Measurements from ENCODE around the gene RAB11FIP3.

Gene RAB11FIP3

DNA sequence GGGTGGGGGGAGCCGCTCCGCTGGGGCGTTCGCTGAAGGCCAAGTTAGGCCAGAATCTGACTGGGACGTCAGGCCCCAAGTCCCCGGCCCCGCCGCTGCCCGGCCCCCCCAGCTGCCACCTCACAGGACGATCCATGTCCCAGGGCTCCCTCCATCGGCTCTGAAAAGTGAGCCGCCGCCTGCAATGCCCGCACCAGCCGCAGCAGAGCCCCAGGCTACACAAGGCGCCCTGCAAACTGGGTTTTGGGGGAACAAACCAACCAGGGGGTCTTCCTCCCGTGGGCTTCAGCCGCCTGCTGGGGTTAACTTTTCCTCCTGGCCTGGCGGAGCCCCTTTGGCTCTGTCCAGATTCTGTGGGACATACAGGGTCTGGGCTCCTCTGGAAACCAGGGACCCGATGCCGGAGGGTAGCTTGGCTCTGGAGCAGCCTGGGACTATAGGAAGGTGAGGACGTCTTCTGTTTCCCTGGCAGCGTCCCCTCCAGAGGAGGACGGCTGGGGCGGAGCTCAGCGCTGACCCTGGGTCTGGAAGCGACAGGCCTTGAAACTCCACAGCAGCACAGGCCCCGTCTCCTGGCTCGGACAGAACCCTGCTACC is 27.6 kb upstream of the RAB11FIP3 start:
- TF ChIP-seq CTCF (IDR thresholded peaks at IDR 0.05; ENCODE audit: low read depth, low read length), result peak; percentile 33
- no peaks in the 10 kb centered on the region for H3K27me3 ChIP-seq (ENCODE audit: insufficient read depth, low read depth, severe bottlenecking)
- no peaks in the 10 kb centered on the region for H3K9me3 ChIP-seq (ENCODE audit: severe bottlenecking)
- H3K27ac ChIP-seq, result peak overlapping the region; percentile 57
- peaks cover 30% of the 10 kb centered on the region for H3K36me3 ChIP-seq
- peak; percentile 82 for DNase-seq
- H3K4me3 ChIP-seq (ENCODE audit: low read depth, low read length), result peak overlapping the region; percentile 13

DNA sequence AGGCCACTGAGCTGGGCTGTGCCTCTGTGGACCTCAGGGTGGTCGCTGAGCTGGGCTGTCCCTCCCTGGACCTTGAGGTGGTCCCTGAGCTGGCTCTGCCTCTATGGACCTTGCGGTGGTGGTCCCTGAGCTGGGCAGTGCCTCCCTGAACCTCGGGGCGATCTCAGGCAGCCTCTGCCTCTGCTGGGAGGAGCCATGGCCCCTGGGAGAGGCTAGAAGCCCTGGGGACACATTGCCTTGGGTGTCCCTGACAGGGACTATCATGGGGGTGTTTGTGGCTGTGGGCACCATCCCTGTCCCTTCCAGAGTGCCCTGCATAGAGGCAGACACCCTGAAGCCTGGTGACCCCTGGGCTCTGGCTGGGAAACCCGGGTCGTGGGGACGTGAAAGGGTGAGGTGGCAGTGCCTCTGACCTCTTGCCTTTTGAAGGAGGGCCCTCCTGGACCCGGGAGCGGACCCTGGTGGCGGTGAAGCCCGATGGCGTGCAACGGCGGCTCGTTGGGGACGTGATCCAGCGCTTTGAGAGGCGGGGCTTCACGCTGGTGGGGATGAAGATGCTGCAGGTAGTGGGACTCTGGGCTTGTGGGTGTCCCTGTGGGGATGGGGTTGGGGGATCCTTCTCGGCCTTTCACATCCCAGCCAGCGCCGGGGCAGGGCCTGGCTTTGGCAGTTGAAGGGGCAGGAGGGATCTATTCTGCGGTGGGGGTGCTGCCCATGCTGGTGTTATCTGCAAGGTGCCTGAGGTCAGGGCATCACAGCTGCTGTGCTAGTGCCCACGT is 26.7 kb upstream of the RAB11FIP3 start:
- DNase-seq, result no peak
- H3K27ac ChIP-seq, result 0 out of 2 replicates have a peak overlapping the region, but pooled peaks have one; percentile 57
- no peak overlapping the region for H3K4me3 ChIP-seq (ENCODE audit: low read depth, low read length)
- H3K36me3 ChIP-seq, result peaks cover 30% of the 10 kb centered on the region
- H3K9me3 ChIP-seq (ENCODE audit: severe bottlenecking), result no peaks in the 10 kb centered on the region
- TF ChIP-seq CTCF (IDR thresholded peaks at IDR 0.05; ENCODE audit: low read depth, low read length), result no peak
- no peaks in the 10 kb centered on the region for H3K27me3 ChIP-seq (ENCODE audit: insufficient read depth, low read depth, severe bottlenecking)

- no peak for DNase-seq
- no peaks in the 10 kb centered on the region for H3K9me3 ChIP-seq (ENCODE audit: severe bottlenecking)
- H3K27me3 ChIP-seq (ENCODE audit: insufficient read depth, low read depth, severe bottlenecking), result no peaks in the 10 kb centered on the region
- peaks cover 30% of the 10 kb centered on the region for H3K36me3 ChIP-seq
- TF ChIP-seq CTCF (IDR thresholded peaks at IDR 0.05; ENCODE audit: low read depth, low read length), result no peak
- H3K27ac ChIP-seq, result no peak overlapping the region
- no peak overlapping the region for H3K4me3 ChIP-seq (ENCODE audit: low read depth, low read length)
Measured at GRCh38 chr16:399340-400019, 26.0 kb upstream of the RAB11FIP3 start.

DNA sequence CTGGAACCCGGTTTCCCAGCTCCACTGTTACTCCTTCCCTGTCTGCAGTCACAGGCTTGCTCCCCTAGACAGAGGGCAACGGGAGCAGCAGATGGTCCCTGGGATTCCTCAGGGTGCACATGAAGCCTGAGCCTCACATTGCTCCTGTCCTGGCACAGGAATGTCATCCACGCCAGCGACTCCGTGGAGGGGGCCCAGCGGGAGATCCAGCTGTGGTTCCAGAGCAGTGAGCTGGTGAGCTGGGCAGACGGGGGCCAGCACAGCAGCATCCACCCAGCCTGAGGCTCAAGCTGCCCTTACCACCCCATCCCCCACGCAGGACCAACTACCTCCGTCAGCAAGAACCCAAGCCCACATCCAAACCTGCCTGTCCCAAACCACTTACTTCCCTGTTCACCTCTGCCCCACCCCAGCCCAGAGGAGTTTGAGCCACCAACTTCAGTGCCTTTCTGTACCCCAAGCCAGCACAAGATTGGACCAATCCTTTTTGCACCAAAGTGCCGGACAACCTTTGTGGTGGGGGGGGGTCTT is 25.3 kb upstream of the RAB11FIP3 start:
- Histone ChIP-seq H3K9me3 (ENCODE audit: severe bottlenecking) (no peaks in the 10 kb centered on the region), H3K27ac (no peak overlapping the region), H3K4me3 (ENCODE audit: low read depth, low read length) (no peak overlapping the region)

More for the DNA sequence above, 25.3 kb upstream of the RAB11FIP3 start:
- peaks cover 30% of the 10 kb centered on the region for H3K36me3 ChIP-seq
- no peak for TF ChIP-seq CTCF (IDR thresholded peaks at IDR 0.05; ENCODE audit: low read depth, low read length)
- H3K27me3 ChIP-seq (ENCODE audit: insufficient read depth, low read depth, severe bottlenecking), result no peaks in the 10 kb centered on the region
- no peak for DNase-seq
